Uterus (tissue), 4 donors: ENCODE data around the gene KMT5B. TPM values are rescaled to one million over a fixed set of nuclear protein-coding genes. Genes with fewer than 3 reads are reported as not detected.
A peak's percentile ranks its signal among the peaks of the same experiment; 100 is the strongest.

Experiments used
- DNase-seq, 2 donors: peaks; one replicate each; pipeline ENCODE4 v3.0.0-alpha.2; 2019 to 2020
- H3K27ac ChIP-seq, 2 donors: fragments of 200-600 bp; sonication (generic); 1 replicate in 1 of 2; 2 replicates in 1 of 2; pipeline ENCODE4 v1.5.1; 2016 to 2018
- H3K27me3 ChIP-seq, 2 donors: fragments of 200-600 bp; sonication (generic); one replicate each; pipeline ENCODE4 v1.5.1; 2018 to 2019; ENCODE audit warnings: control low read depth in 1 of 2
- H3K36me3 ChIP-seq, 2 donors: fragments of 200-600 bp; sonication (generic); one replicate each; pipeline ENCODE4 v1.5.1; 2019; ENCODE audit warnings: control low read depth in 1 of 2
- H3K4me1 ChIP-seq, 2 donors: fragments of 200-600 bp; sonication (generic); one replicate each; pipeline ENCODE4 v1.5.1; 2018 to 2019; ENCODE audit warnings: control low read depth in 1 of 2
- H3K4me3 ChIP-seq, 2 donors: fragments of 200-600 bp; sonication (generic); 1 replicate in 1 of 2; 2 replicates in 1 of 2; pipeline ENCODE4 v1.5.1; 2018 to 2019; ENCODE audit warnings: mild to moderate bottlenecking in 1 of 2
- H3K9me3 ChIP-seq, 2 donors: fragments of 200-600 bp; sonication (generic); one replicate each; pipeline ENCODE4 v1.5.1; 2019; ENCODE audit warnings: control low read depth in 1 of 2
- POLR2A ChIP-seq, 2 donors: fragments of 450-650 bp; IDR thresholded peaks; one replicate each; pipeline ENCODE4 v1.6.1; 2016; ENCODE audit warnings: antibody characterized with exemption in 2 of 2, mild to moderate bottlenecking in 1 of 2, moderate library complexity in 1 of 2
- intact Hi-C: fragments of 100-400 bp; cut with DNase I; formaldehyde crosslinking; loops from one replicate; pipeline ENCODE4 v1.15.1; 2023; ENCODE audit warnings: low total_unique reads
- total RNA-seq, 4 donors: library from RNA; depleted of rRNA in 3 of 4; stranded (reverse); fragments of >200 nt in 3 of 4; gene quantifications; one replicate each; pipeline versions ENCODE4 v1.1.0 to v1.2.4, GENCODE V29; 2014 to 2023
- TF ChIP-seq, protein P1 (sequence below), 4 experiments: fragments of 200-600 bp in 2 of 4; fragments of 450-650 bp in 2 of 4; sonication (generic) in 2 of 4; IDR thresholded peaks; one replicate each; pipeline ENCODE4 v1.5.1; 2016 to 2019; ENCODE audit warnings: antibody characterized with exemption in 4 of 4, mild to moderate bottlenecking in 2 of 4, moderate library complexity in 1 of 4
- donor health status: DM: yes; HTN: yes; CAD: no.

Gene KMT5B
- total RNA-seq, 4 donors from 2014 or later, result 13.5 to 108 (median 79.4) TPM

DNA sequence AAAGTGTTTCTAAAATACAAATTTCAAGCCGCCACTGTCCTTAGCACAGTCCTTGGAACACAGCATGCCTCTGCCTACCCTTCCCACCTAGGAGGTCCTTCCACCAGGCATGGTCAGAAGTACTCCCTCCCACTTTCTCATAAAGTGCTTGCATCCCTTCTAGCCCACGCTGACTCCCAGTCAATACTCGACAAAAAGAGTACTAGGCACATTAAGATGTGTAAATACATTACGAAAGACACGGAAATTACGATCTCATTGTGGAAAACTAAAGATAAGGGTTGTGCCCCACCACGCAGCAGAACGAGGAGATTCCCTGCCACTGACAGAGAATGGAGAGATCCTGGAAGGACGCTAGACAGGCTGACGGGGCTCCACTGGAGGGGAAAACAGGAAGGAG, 105.4 kb downstream of the KMT5B start:
- Histone ChIP-seq H3K36me3 (no peaks in the 10 kb centered on the region), H3K4me3 (no peak overlapping the region), H3K27ac (no peak overlapping the region), H3K9me3 (no peaks in the 10 kb centered on the region), H3K4me1 (no peaks in the 10 kb centered on the region), H3K27me3 (no peaks in the 10 kb centered on the region)
- no peak for DNase-seq
- intact Hi-C loops, result no loop called here
- no peak for TF ChIP-seq POLR2A (IDR thresholded peaks at IDR 0.05)
- TF ChIP-seq, protein P1, sequence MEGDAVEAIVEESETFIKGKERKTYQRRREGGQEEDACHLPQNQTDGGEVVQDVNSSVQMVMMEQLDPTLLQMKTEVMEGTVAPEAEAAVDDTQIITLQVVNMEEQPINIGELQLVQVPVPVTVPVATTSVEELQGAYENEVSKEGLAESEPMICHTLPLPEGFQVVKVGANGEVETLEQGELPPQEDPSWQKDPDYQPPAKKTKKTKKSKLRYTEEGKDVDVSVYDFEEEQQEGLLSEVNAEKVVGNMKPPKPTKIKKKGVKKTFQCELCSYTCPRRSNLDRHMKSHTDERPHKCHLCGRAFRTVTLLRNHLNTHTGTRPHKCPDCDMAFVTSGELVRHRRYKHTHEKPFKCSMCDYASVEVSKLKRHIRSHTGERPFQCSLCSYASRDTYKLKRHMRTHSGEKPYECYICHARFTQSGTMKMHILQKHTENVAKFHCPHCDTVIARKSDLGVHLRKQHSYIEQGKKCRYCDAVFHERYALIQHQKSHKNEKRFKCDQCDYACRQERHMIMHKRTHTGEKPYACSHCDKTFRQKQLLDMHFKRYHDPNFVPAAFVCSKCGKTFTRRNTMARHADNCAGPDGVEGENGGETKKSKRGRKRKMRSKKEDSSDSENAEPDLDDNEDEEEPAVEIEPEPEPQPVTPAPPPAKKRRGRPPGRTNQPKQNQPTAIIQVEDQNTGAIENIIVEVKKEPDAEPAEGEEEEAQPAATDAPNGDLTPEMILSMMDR (IDR thresholded peaks at IDR 0.05), result no peak

DNA sequence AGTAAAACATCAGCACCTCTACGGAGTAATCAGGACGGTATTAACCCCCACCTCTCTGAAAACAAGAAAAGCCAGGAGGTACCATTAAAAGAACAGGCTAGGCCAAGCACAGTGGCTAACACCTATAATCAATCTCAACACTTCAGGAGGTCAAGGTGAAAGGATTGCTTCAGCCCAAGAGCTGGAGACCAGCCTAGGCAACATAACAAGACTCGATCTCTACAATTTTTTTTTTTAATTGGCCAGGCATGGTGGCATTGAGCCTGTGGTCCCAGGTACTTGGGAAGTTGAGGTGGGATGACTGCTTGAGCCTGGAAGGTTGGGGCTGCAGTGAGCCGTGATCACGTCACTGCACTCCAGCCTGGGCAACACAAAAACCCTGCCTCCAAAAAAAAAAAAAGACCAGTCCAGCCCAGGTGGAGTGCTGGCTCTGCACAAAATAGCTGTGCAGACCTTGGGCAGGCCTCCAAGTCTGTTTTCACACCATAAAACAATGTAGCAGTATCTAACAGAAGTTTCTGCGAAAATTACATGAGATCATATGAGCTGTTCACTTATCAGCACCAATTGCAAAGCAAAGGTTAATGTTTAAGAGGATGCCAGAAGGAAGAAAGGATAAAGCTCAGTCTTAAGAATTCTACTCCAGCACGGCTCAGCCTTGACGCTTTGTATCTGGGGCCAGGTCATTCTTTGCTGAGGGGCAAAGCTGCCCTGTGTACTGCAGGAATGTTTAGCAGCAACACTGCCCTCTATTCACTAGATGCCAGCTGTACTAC, 106.7 kb downstream of the KMT5B start:
- Histone ChIP-seq H3K27ac (peak overlapping the region in 1 of 2 donors; percentile 54), H3K4me1 (no peaks in the 10 kb centered on the region), H3K4me3 (no peak overlapping the region), H3K27me3 (no peaks in the 10 kb centered on the region), H3K9me3 (no peaks in the 10 kb centered on the region), H3K36me3 (no peaks in the 10 kb centered on the region)
- intact Hi-C loops, result no loop called here
- DNase-seq, result no peak
- no peak for TF ChIP-seq POLR2A (IDR thresholded peaks at IDR 0.05)
- TF ChIP-seq, protein P1 (IDR thresholded peaks at IDR 0.05), result no peak

Other genes with a start within 250 kb of the KMT5B start
- 10 to 100 TPM in 3 of 4 donors, 1 to 10 TPM in 1; 4.1 to 24.3 (median 13.2) TPM for gene UNC93B1, start 209.2 kb downstream of the KMT5B start, total RNA-seq
- gene ALDH3B1, start 203.0 kb downstream of the KMT5B start, total RNA-seq, result 1 to 10 TPM; 2.3 to 5.7 (median 4.0) TPM
- 100 to 1,000 TPM in 2 of 4 donors, 10 to 100 TPM in 2; 53.4 to 291 (median 139) TPM for gene NDUFS8, start 182.6 kb downstream of the KMT5B start, total RNA-seq
- gene TCIRG1, start 174.3 kb downstream of the KMT5B start, total RNA-seq, result 100 to 1,000 TPM in 2 of 4 donors, 10 to 100 TPM in 2; 62.1 to 162 (median 115) TPM
- gene CHKA, start 91.9 kb downstream of the KMT5B start, total RNA-seq, result 10 to 100 TPM; 21.8 to 57.1 (median 30.3) TPM
- gene C11orf24, start 58.7 kb upstream of the KMT5B start, total RNA-seq, result 100 to 1,000 TPM in 1 of 4 donors, 10 to 100 TPM in 3; 23.2 to 136 (median 33.4) TPM
- 10 to 100 TPM; 19.1 to 86.2 (median 43.9) TPM for gene LRP5, start 99.3 kb upstream of the KMT5B start, total RNA-seq
- 100 to 1,000 TPM in 3 of 4 donors, 10 to 100 TPM in 1; 90.7 to 253 (median 164) TPM for gene PPP6R3, start 247.5 kb upstream of the KMT5B start, total RNA-seq